Stomach (tissue), 4 donors: ENCODE measurements around the gene MYO5A.
"Not testable (repeated sequence)": the region's sequence is repeated elsewhere in the genome, so short reads cannot be mapped to it uniquely, and the experiment has no call there.

ENCODE experiments used
- CTCF ChIP-seq, 7 experiments: fragments of 450-650 bp in 4 of 7; fragments of 200-600 bp in 3 of 7; sonication (generic) in 3 of 7; IDR thresholded peaks; one replicate each; pipeline ENCODE4 v1.5.1; 2016 to 2019; ENCODE audit warnings: antibody characterized with exemption in 7 of 7, control low read depth in 2 of 7, mild to moderate bottlenecking in 1 of 7
- EP300 ChIP-seq: sonication (generic); formaldehyde crosslinking; IDR thresholded peaks from one replicate; pipeline ENCODE4 v1.6.1; 2017; ENCODE audit warnings: antibody characterized with exemption
- POLR2A ChIP-seq, 4 donors: fragments of 450-650 bp; IDR thresholded peaks; one replicate each; pipeline ENCODE4 v1.6.1; 2016; ENCODE audit warnings: antibody characterized with exemption in 4 of 4, control low read depth in 2 of 4, mild to moderate bottlenecking in 1 of 4, moderate library complexity in 1 of 4
- POLR2AphosphoS5 ChIP-seq, 3 donors: sonication (generic); formaldehyde crosslinking; IDR thresholded peaks; one replicate each; pipeline ENCODE4 v1.6.1; 2016; ENCODE audit warnings: antibody characterized with exemption in 3 of 3

GRCh38 chr15:52459701-52460100 is 69.0 kb downstream of the MYO5A start:
- not testable (repeated sequence) for TF ChIP-seq CTCF (IDR thresholded peaks at IDR 0.05); EP300; POLR2AphosphoS5 (IDR thresholded peaks at IDR 0.05); POLR2A (IDR thresholded peaks at IDR 0.05)
